Fibroblast of skin of abdomen (primary cell): ENCODE measurements around the gene BBS10.
"Not testable (repeated sequence)": the region's sequence is repeated elsewhere in the genome, so short reads cannot be mapped to it uniquely, and the experiment has no call there.

Experiments
- DNase-seq: peaks from one replicate; pipeline ENCODE4 v3.0.0-alpha.2; 2013

BBS10 gene

GRCh38 chr12:76329606-76330005 lies 18.6 kb downstream of the BBS10 start:
- DNase-seq: no peak

DNA sequence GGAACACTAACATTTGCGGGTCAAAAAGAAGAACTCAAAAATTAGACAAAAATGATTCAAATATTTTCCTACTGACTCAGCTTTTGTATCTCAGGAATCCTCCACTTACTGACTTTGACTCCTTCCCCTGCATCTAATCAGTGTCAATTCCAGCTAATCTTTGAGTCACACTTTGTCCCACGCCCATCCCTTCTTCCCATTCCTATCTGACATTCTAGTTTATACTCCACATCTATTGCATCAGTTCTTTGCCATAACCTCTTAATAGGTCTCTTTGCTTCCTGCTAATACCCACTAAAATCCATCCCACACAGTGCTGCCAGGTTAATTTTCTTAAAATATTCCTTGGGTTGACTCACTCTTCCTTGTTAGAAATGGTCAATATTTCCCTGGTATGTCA lies 19.1 kb downstream of the BBS10 start:
- peak; percentile 93 for DNase-seq

GRCh38 chr12:76319595-76320319 lies 28.5 kb downstream of the BBS10 start:
- not testable (repeated sequence) for DNase-seq

- DNase-seq: no peak
Observed at GRCh38 chr12:76318773-76319594, 29.2 kb downstream of the BBS10 start.

DNA sequence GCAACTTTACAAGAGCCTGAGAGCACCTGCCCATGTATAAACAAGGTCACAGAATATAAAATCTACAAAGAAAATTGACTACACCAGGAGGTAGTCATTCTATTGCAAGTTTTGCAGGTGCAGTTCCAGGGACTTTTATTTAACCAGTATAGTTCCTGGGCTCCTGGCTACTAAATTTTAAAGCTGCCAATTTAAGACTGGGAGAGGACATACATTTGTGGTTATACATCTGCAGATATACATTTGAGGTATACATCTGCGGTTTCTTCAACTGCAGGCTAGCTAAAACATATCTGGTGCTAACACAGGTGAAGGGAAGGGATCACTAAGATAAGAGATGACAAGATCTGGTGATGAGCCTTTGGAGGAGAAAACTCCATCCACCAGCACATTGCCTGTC lies 30.2 kb downstream of the BBS10 start:
- no peak for DNase-seq

DNA sequence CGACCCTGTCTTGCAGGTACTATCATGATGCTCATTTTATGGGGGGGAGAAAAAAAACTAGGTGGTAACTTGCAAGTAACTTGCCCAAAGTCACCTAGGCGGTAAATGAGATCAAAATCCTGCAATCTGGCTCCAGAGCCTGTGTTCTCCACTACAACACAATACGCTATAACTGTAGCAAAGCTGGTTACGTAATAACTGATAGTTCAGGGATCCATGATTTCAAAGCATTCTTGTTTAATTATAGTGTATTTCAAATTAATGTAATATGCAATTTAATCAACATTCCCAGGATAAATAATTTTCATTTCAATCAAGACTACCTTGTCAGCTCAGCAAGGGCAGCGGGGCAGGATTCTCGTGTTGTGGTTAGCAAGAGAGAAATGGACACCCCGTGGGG lies 31.7 kb downstream of the BBS10 start:
- no peak for DNase-seq

- DNase-seq: no peak
Observed at GRCh38 chr12:76313299-76313698, 34.9 kb downstream of the BBS10 start.

DNA sequence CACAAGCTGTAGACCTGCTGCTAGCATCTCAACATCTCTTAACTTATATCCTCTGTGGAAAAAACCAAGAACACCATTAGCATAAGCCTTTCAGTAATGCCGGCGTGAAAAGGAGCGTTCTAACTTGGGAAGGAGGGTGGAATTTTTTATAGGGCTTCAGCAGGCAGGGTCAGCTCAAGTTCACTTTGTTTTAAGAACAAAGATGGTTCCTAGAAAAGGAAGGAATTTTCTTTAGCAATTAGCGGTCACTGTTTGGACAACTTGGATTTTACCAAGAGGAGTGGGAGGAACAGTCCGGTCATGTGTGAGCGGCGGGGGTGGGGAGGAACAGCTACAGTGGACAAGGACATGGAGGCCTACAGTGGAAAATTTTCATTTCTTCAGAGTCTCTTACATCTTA lies 35.9 kb downstream of the BBS10 start:
- DNase-seq: no peak

DNA sequence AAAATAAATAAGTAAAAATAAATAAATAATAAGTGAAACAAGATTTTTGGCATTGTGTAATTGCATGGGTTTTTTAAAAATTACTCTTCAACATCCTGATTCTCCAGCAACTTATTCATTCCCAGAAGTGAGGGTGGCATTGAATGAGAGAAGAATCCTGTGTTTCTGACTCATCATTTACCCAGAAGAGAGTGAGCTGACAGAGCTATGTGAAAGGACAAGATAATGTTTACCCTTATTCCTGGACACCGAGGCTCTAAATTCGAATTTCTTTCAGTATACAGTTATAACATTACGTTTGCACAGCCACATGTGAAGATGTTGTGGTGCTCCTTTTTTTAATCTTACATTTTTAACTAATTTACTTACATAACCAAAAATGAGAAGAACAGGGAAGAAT lies 36.4 kb downstream of the BBS10 start:
- peak; percentile 47 for DNase-seq

- peak; percentile 45 for DNase-seq
Observed at GRCh38 chr12:76310110-76310509, 38.1 kb downstream of the BBS10 start.

DNA sequence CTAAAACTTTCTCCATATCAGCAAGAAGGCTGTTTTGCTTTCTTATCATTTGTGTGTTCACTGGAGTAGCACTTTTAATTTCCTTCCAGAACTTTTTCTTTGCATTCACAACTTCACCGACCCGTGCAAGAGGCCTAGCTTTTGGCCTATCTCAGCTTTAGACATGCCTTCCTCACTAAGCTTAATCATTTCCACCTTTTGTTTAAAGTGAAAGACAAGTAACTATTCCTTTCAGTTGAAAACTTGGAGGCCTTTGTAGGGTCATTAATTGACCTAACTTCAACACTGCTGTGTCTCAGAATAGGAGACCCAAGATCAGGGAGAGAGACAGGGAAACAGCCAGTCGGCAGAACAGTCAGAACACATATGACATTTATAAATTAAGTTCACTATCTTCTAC lies 39.3 kb downstream of the BBS10 start:
- DNase-seq: no peak

- DNase-seq: no peak
Observed at GRCh38 chr12:76307083-76307482, 41.1 kb downstream of the BBS10 start.

- DNase-seq: no peak
Observed at GRCh38 chr12:76303989-76304460, 44.2 kb downstream of the BBS10 start.

- DNase-seq: no peak
Observed at GRCh38 chr12:76303365-76303764, 44.9 kb downstream of the BBS10 start.

- DNase-seq: no peak
Observed at GRCh38 chr12:76300297-76300665, 47.9 kb downstream of the BBS10 start.

GRCh38 chr12:76299536-76300296 lies 48.5 kb downstream of the BBS10 start:
- DNase-seq: no peak
